Occipital lobe (tissue), 2 donors: ENCODE measurements around the gene ZNF609. TPM values are rescaled to one million over a fixed set of nuclear protein-coding genes. Genes with fewer than 3 reads are reported as not detected.

Experiments used
- DNase-seq: peaks from one replicate; lab custom pipeline; 2025; lab: John Stamatoyannopoulos, UW
- total RNA-seq: library from RNA; depleted of rRNA; stranded (reverse); fragments of >200 nt; gene quantifications from one replicate; pipeline ENCODE4 v1.2.3, GENCODE V29; 2014

ZNF609 gene
- total RNA-seq, 1 donor from 2014 or later: 29.8 TPM

DNA sequence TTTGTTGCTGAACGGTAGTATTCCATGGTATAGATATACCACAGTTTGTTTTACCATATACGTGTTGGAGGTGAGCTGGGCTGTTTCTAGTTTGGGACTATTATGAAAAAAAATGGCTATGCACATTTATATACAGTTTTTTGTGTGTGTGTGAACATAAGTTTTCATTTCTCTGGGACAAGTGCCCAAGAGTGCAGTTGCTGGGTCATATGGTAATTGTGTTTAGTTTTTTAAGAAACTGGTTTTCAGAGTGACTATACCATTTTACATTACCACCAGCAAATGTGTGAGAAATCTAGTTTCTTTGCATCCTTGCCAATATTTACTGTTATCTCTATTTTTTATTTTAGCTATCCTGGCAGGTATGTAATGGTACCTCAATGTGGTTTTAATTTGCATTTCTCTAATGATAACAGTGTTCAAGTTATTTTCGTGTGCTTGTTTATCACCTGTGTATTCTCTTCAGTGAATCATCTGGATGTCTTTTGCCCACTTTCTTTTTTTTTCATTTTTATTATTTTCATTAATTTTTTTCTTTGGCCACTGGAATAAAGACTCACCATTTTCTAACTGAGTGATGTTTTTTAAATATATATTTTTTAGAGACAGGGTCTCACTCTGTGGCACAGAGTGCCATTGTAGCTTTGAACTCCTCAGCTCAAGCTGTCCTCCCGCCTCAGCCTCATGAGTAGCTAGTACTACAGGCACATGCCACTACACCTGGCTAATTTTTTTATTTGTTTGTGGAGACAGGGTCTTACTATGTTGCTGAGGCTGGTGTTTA is 75.3 kb downstream of the ZNF609 start:
- DNase-seq: no peak

DNA sequence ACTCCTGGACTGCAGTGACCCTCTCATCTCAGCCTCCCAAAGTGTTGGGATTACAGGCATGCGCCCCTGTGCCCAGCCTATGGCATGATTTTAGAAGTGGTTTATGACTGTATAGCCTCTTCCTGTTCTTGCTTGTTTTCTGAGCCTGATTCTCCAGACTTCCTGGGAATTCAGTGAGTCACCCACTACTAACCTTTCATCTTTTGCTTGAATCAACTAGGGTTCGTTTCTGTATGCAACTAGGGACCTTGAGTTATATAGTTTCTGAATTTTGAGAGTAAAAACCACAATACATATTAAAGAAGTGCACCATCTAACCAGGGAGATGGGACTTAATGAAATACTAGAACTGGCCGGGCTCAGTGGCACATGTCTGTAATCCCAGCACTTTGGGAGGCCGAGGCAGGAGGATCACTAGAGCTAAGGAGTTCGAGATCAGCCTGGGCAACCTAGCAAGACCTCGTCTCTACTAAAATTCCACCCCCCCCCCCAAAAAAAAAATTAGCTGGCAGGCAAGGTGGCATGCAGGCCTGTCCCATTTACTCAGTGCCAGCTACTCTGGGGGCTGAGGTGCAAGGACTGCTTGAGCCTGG is 76.0 kb downstream of the ZNF609 start:
- no peak for DNase-seq

DNA sequence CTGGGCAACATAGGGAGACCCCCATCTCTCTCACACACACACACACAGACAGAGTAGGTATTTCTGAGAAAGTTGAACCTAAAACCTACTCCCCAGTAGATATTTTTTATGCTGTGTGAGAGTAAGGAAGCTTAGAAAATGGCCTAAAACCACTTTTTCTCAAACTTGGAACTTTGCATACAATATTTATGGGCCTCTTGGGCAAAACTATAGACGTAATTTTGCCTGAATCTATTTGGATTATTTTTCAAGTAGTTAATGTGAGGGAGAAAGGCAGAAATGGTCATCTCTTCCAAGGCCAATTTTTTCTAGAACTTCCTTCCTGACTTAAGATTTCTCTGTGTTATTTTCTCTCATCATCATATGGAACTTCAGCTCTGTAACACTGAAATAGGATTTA is 81.7 kb downstream of the ZNF609 start:
- DNase-seq: no peak

DNA sequence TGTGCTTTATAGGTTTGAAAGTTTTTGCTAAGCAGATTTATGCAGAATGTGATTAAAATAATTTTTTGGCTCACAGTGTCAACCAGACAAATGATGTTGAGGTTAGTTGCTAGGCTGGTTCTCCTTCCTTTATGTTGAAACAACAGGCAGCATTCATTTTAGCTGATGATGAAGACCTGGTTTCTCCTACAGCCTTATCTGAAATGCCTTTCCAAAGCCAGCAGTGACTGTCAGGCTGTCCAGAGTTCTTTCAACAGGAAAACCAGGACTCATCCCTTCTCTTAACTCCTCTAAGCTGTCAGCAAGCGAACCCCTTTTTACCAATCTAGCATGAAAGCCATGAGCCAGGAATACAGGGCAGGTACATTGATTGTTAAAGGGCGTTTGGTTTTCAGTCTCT is 84.1 kb downstream of the ZNF609 start:
- DNase-seq: no peak

DNA sequence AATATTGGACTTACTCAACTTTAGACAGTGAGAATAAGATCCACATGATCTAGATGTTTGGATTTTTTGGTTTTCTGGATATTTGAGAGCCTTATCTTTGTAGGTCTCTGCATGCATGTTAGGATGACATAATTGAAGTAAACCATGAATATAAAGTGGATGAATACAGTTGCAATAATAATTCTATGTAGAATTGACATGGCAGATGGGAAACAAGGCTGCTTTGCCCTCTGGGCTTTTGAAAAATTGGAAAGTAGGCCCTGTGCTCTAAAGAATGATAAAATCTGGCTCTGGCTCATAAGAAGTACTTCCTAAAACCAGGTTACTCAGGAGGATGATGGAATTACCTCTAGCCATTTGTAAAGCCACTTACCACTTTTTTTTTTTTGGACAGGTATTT is 86.9 kb downstream of the ZNF609 start:
- no peak for DNase-seq

DNA sequence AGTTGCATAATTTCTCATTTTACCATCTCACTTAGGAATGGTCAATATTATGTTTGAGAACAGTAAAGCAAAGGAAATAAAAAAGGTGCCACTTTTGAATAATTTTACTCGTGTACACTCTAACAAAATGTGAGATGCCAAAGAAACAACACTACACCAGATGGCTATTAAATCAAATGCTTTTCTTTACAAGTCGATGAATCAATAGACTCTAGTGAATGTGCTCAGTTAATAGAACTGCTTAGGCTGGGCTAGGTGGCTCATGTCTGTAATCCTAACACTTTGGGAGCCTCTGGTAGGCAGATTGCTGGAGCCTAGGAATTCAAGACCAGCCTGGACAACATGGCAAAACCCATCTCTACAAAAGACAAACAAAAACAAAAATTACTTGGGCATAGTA is 87.9 kb downstream of the ZNF609 start:
- no peak for DNase-seq

DNA sequence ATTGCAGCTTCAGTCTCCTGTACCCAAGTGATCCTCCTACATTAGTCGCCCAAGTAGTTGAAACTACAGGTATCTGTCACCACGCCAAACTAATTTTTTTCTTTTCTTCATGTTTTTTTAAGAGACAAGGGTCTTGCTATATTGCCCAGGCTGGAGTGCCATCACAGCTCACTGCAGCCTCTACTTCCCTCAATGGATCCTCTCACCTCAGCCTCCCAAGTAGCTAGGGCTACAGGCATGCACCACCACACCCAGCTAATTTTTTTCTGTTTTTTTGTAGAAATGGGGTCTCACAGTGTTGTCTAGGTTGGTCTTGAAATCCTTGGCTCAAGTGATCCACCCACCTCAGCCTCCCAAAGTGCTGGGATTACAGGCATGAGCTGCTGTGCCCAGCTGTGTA is 89.5 kb downstream of the ZNF609 start:
- DNase-seq: no peak

DNA sequence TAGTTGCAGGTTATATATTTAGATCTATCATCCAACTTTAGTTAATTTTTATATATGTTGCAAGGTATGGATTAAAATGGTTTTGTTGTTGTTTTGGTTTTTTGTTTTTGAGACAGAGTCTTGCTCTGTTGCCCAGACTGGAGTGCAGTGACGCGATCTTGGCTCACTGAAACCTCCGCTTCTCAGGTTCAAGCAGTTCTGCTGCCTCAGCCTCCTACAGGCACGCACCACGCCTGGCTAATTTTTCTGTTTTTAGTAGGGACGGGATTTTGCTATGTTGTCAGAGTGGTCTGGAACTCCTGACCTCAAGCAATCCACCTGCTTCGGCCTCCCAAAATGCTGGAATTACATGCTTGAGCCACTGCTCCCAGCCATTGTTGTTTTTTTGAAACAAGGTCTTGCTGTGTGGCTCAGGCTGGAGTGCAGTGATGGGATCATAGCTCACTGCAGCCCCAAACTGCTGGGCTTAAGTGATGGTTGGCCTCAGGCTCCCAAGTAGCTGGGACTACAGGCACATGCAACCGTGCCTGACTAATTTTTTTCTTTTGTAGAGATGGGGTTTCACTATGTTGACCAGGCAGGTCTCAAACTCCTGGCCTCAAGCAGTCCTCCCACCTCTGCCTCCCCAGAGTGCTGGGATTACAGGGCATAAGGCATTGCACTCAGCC is 92.0 kb downstream of the ZNF609 start:
- no peak for DNase-seq

DNA sequence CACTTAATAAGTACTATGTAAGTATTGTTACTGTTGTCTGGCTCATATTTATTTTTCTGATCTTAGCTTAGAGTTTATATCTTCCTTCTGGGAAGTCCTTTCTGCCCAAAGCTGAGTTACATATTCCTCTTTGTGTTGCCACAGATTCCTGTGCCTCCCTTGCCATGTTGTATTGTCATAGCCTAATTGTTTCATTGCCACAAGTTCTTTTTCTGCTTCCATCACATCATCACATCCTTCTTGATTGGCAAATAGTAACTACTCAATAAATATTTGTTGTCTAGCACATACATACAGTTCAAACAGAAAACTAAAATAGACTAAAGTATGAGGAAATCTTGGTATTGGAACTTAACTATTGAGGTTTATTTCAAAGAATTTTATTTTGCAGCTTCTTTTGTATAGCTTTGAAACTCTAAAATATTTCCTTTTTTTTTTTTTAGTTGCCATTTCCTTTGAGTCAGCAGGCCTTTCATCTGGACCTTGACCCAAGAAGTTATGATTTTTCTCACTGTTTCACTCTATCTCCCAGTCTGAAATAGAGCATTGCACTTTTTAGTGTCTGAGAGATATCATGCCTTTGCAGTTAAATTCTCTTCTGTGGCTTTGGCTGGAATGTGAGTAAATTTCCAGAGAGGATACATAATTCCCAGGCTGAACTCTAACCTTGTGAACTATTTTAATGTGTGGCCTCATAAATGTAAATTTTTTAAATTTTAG is 98.2 kb downstream of the ZNF609 start:
- DNase-seq: no peak

DNA sequence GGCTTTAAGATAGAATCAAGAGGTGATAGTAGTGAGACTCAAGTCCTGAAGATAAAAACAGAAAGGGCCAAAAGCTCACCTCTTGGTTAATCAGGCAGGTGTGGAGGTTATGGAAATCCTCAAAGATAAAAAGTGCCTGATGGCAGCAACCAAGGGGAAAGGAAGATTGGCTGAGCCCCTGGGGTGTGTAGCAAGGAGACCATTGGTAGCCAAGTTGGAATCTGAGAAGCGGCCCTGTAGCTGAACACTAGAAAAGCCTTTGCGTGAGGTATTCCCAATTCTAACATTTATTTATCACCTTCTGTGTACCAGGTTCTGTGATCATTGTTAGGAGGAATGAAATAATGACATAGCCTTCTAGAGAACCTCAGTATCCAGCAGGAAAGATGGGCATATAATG is 98.9 kb downstream of the ZNF609 start:
- DNase-seq: no peak

DNA sequence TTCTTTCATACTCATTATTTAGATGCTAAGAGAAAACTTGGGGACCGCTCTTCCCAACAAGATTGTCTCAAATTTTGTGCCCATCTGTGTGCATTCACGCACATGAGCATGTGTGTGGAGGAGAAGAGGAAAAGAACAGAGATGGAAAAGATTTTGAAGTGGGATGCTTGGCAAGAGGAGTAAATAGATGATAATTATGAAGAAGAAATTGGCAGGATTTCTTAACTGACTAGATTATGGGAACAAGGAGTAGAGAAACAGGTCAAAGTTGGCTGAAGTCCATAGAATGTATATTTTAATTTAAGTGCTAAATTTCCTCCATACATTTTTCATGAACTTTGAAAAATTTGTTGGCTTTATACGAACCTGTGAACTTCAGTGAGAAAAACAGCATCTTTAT is 100.1 kb downstream of the ZNF609 start:
- no peak for DNase-seq

DNA sequence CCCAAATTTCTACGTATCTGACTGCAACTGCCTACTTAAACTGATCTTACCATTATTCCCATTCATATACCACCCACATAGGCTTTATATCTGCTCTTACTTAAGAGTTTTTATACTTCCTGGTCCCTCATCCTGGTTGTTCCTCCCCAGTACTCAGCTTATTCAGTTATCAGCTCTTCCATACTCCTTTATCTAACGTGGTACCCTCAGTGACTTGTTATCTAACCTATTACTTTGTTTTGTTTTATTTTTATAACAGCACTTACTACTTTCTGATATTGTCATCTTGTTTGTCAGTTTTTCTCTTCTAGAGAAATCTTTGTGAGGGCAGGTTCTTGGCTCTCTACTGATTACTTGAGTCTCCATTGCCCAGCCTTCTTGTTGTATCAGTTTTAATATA is 100.6 kb downstream of the ZNF609 start:
- DNase-seq: no peak

DNA sequence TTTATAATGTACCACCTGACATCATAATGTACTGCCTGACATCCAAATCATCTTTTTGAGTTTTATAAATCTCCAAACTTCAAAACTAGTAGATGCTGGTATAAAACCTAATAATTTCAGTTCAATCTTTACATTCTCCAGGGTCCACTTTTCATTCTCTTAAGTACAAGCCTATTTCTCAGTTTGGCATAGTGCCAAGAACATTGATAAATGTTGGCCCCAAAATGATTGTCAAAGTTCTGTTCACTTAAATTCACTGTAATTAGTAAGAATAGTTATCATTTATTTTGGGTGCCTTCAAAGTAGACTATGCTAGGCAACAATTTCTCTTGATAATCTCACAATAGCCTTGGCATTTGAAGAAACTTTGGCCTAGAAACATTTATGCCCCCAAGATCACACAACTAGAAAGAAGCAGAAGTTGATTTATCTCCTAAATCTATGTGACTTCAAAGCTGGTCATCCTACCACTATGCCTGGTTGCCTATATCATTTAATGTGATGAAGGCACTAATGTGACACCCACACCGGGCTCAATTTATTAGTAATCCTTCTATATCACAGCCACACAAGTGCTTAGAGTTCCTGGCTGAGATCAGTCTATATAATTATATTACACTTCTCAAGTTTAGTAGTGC is 101.7 kb downstream of the ZNF609 start:
- DNase-seq: no peak

DNA sequence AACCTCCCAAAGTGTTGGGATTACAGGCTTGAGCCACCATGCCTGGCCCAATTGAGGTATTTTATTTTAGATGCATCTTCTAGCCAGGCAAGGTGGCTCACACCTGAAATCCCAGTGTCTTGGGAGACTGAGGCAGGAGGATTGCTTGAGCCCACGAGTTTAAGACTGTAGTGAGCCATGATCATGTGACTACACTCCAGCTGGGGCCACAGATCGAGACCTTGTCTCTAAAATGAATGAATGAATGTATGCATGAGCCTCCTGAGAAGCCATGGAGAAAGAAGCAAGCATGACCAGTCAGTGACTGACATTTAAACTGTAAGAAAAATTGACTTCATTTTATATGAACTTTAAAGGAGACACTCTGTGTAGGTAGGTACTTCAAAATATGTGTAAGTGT is 105.7 kb downstream of the ZNF609 start:
- no peak for DNase-seq

DNA sequence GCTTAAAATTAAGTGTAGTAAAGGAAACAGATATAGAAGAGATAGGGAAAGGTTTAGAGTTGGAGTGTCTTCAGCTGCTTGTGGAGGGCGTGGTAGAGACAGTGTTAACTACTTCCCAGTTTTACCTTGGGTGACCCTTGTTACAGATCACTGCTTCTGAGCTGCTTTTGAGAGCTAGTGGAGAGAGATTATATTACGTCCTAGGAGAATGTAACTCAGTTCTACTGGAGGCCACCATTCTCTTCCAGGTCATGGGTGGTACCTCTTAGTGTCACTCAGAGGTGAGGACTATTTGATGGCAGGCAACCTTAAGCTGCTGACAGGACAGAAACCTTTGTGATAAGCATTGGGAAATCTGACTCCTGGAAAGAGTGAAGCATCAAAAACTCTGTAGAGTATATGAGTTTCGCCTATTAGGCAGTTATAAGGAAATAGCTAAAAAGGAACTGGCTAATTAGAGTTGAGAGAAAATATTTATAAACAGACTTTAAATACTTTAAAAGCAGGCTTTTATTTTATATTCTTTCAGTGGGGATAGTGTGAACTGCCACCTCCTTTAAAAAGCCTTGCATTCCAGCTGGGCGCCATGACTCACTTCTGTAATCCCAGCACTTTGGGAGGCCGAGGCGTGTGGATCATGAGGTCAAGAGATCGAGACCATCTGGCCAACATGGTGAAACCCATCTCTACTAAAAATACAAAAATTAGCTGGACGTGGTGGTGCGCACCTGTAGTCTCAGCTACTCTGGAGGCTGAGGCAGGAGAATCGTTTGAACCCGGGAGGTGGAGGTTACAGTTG is 106.5 kb downstream of the ZNF609 start:
- DNase-seq: no peak

DNA sequence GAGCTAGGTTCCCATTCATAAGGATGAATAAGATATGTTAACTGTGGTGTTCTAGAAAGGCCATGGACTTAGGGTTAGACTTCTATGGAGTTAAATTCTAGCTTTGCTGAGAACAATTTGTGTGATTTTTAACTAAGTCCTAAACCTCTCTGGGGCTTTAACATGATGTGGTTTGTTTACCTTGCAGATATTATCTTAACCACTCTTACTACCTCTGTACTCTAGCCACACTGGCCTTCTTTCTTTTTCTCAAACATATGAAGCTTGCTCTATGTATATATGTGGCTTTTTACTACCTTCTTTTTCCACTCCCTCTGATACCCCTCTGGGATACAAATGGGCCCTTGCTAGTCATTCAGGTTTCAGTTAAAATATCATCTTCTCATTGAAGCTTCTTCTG is 108.4 kb downstream of the ZNF609 start:
- no peak for DNase-seq

DNA sequence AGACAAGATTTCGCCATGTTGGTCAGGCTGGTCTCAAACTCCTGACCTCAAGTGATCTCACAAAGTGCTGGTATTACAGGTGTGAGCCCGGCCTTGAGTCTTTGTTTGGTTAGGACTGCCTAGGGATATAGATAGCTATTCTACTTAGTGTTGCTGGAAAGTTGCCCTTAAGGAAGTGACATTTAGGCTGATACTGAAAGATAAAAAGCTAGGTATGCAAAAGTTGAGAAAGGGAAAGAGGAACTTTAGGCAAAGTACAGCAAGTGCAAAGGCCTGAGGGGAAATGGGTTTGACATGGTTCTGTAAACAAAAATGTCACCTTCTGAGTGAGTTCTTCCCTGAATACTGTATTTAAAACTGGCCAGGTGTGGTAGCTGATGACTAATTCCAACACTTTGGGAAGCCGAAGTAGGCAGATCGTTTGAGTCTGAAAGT is 111.5 kb downstream of the ZNF609 start:
- DNase-seq: no peak

DNA sequence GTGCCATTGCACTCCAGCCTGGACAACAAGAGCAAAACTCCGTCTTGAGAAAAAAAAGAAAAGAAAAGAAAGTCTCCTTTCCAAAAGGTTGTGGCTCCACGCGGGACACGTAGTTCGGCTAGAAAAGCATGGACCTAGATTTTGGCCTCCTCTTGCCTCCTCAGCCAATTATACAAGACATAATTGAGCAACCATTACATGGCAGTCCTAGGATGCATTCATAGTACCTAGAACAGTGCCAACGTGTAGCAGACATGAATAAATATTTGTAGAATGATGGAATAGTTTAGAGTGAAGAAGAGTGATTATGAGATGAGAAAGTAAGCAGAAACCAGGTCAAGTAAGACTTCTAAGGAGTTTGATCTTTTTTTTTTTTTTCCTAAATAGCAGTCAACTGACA is 112.5 kb downstream of the ZNF609 start:
- no peak for DNase-seq

DNA sequence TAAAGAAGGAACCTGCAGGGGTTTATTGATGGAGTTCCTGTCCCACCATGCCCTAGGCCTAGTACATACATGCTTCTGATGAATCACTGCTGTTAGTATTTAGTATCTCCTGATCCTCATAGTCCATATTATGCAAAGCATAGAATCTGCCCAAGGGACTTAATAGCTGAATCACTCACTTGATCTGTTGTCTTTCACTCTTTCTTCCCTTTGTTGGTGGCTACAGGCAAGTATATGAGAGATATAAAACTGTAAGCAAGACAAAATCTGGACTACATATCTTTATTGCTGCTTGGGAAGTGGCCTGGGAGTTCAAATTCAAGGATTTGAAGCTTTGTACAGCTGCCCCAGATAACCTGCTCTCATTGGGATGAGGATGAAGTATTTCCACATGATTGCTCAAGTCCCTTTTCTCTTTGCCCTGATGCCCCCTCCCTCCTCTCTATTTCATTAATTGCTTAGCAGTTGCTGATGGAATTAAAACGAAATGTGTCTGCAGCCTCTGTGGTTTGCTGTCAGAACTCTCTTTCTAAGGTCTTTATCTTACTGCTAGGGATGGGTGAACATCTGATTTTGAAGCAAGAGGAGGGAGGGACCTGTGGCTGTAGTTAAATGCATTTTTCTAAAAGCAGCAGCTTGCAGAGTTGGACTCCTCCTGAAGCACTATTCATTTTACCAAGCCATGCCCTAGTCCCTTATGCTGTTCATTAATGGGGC is 114.1 kb downstream of the ZNF609 start:
- DNase-seq: no peak

DNA sequence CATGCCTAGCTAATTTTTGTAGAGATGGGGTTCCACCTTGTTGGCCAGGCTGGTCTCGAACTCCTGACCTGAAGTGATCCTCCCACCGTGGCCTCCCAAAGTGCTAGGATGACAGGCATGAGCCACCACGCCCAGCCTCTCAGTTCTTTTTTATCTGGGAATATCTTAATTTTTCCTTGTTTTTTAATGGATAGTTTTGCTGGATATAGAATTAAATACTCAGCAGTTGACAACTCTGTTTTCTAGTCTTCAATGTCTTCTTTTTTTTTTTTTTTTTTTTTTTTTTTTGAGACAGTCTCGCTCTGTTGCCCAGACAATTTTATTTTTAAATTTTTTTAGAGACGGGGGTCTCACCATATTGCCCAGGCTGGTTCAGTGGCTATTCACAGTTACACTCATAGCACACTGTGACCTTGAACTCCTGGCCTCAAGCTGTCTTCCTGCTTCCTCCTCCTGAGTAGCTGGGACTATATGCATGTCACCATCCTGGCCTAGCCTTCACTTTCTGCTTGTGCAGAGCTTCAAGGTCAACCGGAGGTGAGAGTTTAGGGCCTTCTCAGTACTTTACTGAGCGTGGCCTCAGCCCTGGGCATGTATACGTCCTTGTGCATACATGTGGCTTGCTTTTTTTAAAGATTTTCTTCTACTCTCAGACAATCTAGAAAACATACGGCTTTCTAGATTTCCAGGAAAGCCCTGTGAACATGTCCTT is 120.5 kb downstream of the ZNF609 start:
- no peak for DNase-seq
